Epithelial cell of proximal tubule (primary cell): ENCODE measurements around the gene ALDOA. TPM values are rescaled to one million over a fixed set of nuclear protein-coding genes. Genes with fewer than 3 reads are reported as not detected.

Experiments used
- DNase-seq: peaks from one replicate; pipeline ENCODE4 v3.0.0-alpha.2; 2011; ENCODE audit warnings: low read depth
- H3K4me3 ChIP-seq: 2 replicates; pipeline ENCODE4 v1.5.1; 2011; ENCODE audit warnings: low read depth, mild to moderate bottlenecking, low read length
- total RNA-seq: library from RNA; depleted of rRNA; stranded (reverse); fragments of >200 nt; gene quantifications from 2 replicates; pipeline ENCODE4 v1.2.3, GENCODE V29; 2015
- TF ChIP-seq, protein P1 (sequence below): conservative IDR thresholded peaks from 2 replicates; pipeline ENCODE4 v1.5.1; 2012; ENCODE audit warnings: low read depth, mild to moderate bottlenecking, low read length

ALDOA gene
- total RNA-seq, 1 donor from 2014 or later: 2,089 TPM

DNA sequence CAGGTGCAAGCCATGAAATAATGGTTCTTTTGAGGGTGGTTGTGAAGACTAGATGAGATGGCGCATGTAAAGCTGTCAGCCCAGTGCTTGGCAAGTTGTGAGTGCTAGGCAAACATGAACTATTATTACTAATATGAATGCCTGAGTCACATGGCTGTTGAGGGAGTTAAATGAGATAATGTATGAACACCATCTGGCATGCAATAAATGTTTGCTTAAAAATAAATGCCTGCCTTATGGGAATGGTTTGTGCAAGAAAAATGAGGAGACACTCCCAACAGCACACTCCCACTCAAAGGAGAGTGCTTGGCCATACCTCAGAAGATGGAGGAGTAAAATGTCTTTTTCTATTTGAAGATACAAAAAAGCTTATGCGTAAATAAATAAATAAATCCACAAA is 53.9 kb downstream of the ALDOA start:
- no peak overlapping the region for H3K4me3 ChIP-seq
- TF ChIP-seq, protein P1, sequence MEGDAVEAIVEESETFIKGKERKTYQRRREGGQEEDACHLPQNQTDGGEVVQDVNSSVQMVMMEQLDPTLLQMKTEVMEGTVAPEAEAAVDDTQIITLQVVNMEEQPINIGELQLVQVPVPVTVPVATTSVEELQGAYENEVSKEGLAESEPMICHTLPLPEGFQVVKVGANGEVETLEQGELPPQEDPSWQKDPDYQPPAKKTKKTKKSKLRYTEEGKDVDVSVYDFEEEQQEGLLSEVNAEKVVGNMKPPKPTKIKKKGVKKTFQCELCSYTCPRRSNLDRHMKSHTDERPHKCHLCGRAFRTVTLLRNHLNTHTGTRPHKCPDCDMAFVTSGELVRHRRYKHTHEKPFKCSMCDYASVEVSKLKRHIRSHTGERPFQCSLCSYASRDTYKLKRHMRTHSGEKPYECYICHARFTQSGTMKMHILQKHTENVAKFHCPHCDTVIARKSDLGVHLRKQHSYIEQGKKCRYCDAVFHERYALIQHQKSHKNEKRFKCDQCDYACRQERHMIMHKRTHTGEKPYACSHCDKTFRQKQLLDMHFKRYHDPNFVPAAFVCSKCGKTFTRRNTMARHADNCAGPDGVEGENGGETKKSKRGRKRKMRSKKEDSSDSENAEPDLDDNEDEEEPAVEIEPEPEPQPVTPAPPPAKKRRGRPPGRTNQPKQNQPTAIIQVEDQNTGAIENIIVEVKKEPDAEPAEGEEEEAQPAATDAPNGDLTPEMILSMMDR: no peak
- no peak for DNase-seq

Other genes with a start within 250 kb of the ALDOA start
- gene PAGR1, start 249.6 kb upstream of the ALDOA start, total RNA-seq: 62.3 and 63.2 TPM in 2 replicates
- gene MVP, start 245.3 kb upstream of the ALDOA start, total RNA-seq: 179 and 205 TPM in 2 replicates
- gene CDIPT, start 202.5 kb upstream of the ALDOA start, total RNA-seq: 79.0 and 83.3 TPM in 2 replicates
- gene SEZ6L2, start 166.2 kb upstream of the ALDOA start, total RNA-seq: 2.2 and 12.8 TPM in 2 replicates
- 11.1 and 14.2 TPM in 2 replicates for gene ASPHD1, start 165.3 kb upstream of the ALDOA start, total RNA-seq
- 6.6 and 17.4 TPM in 2 replicates for gene KCTD13, start 139.5 kb upstream of the ALDOA start, total RNA-seq
- 92.1 and 139 TPM in 2 replicates for gene TMEM219, start 103.7 kb upstream of the ALDOA start, total RNA-seq
- gene TAOK2, start 91.9 kb upstream of the ALDOA start, total RNA-seq: 31.6 and 31.9 TPM in 2 replicates
- 9.5 and 14.0 TPM in 2 replicates for gene HIRIP3, start 70.1 kb upstream of the ALDOA start, total RNA-seq
- 86.9 and 108 TPM in 2 replicates for gene INO80E, start 69.5 kb upstream of the ALDOA start, total RNA-seq
- gene DOC2A, start 54.7 kb upstream of the ALDOA start, total RNA-seq: 0.17 and 0.22 TPM in 2 replicates
- not detected in 2 replicates for gene C16orf92, start 42.6 kb upstream of the ALDOA start, total RNA-seq
- not detected in 2 replicates for gene TLCD3B, start 34.5 kb upstream of the ALDOA start, total RNA-seq
- 98.4 and 178 TPM in 2 replicates for gene PPP4C, start 10.2 kb downstream of the ALDOA start, total RNA-seq
- 0.07 and 1.3 TPM in 2 replicates for gene TBX6, start 26.2 kb downstream of the ALDOA start, total RNA-seq
- 16.0 and 41.3 TPM in 2 replicates for gene YPEL3, start 30.5 kb downstream of the ALDOA start, total RNA-seq
- 0.72 TPM in 1 of 2 replicates, not detected in the other for gene GDPD3, start 47.8 kb downstream of the ALDOA start, total RNA-seq
- 33.6 and 34.4 TPM in 2 replicates for gene MAPK3, start 57.5 kb downstream of the ALDOA start, total RNA-seq
- 24.1 and 26.3 TPM in 2 replicates for gene CORO1A, start 117.8 kb downstream of the ALDOA start, total RNA-seq
- gene BOLA2B, start 127.9 kb downstream of the ALDOA start, total RNA-seq: 421 and 538 TPM in 2 replicates
- 57.7 and 158 TPM in 2 replicates for gene SLX1A, start 128.1 kb downstream of the ALDOA start, total RNA-seq
- gene SULT1A3, start 133.5 kb downstream of the ALDOA start, total RNA-seq: 6.6 and 12.1 TPM in 2 replicates
- gene NPIPB13, start 182.7 kb downstream of the ALDOA start, total RNA-seq: 0.98 and 4.0 TPM in 2 replicates